Measurements from ENCODE around the gene EDARADD.

The EDARADD gene

GRCh38 chr1:236524142-236524894 lies 130.2 kb downstream of the EDARADD start:
- ChIA-PET POLR2A (no interaction called here), CTCF (no interaction called here)
- TF ChIP-seq, protein P1, sequence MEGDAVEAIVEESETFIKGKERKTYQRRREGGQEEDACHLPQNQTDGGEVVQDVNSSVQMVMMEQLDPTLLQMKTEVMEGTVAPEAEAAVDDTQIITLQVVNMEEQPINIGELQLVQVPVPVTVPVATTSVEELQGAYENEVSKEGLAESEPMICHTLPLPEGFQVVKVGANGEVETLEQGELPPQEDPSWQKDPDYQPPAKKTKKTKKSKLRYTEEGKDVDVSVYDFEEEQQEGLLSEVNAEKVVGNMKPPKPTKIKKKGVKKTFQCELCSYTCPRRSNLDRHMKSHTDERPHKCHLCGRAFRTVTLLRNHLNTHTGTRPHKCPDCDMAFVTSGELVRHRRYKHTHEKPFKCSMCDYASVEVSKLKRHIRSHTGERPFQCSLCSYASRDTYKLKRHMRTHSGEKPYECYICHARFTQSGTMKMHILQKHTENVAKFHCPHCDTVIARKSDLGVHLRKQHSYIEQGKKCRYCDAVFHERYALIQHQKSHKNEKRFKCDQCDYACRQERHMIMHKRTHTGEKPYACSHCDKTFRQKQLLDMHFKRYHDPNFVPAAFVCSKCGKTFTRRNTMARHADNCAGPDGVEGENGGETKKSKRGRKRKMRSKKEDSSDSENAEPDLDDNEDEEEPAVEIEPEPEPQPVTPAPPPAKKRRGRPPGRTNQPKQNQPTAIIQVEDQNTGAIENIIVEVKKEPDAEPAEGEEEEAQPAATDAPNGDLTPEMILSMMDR (IDR thresholded peaks at IDR 0.05; ENCODE audit: control extremely low read depth, extremely low read depth, low read depth, missing control alignments) = no peak
- peak; percentile 81 for DNase-seq (ENCODE audit: extremely low spot score)

DNA sequence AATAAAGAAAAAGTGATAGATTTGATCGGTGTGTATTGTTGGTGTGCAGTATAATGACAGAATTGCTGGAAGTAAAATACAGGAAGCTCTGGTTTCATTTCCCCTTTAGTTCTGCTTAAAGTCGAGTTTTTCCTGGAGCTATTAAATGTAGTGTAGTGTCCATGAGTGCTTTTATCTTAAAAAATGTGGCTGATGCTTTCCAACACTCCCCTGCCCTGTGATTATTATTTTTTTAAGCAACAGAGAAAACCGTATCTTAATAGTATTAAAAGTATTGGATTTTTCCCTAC lies 130.8 kb downstream of the EDARADD start:
- CTCF ChIA-PET = interaction anchor here (2.6 kb wide), 1 partner anchor 11 kb away, joined by 7 read pairs; no protein-coding TSS in a partner anchor
- no peak for DNase-seq (ENCODE audit: extremely low spot score)
- TF ChIP-seq, protein P1 (IDR thresholded peaks at IDR 0.05; ENCODE audit: control extremely low read depth, extremely low read depth, low read depth, missing control alignments) = no peak
- POLR2A ChIA-PET = no interaction called here

GRCh38 chr1:236526079-236526478 lies 132.0 kb downstream of the EDARADD start:
- CTCF ChIA-PET = interaction anchor here (1.1 to 2.6 kb wide), 2 partner anchors 9 kb away, joined by 4 to 7 read pairs; no protein-coding TSS in a partner anchor
- TF ChIP-seq, protein P1 (IDR thresholded peaks at IDR 0.05; ENCODE audit: control extremely low read depth, extremely low read depth, low read depth, missing control alignments) = no peak
- POLR2A ChIA-PET = no interaction called here
- DNase-seq (ENCODE audit: extremely low spot score) = no peak

GRCh38 chr1:236530286-236530685 lies 136.2 kb downstream of the EDARADD start:
- ChIA-PET CTCF (interaction anchor here (0.8 kb wide), 1 partner anchor 9 kb away, joined by 3 read pairs; no protein-coding TSS in a partner anchor), POLR2A (no interaction called here)
- no peak for DNase-seq (ENCODE audit: extremely low spot score)
- TF ChIP-seq, protein P1 (IDR thresholded peaks at IDR 0.05; ENCODE audit: control extremely low read depth, extremely low read depth, low read depth, missing control alignments) = no peak

DNA sequence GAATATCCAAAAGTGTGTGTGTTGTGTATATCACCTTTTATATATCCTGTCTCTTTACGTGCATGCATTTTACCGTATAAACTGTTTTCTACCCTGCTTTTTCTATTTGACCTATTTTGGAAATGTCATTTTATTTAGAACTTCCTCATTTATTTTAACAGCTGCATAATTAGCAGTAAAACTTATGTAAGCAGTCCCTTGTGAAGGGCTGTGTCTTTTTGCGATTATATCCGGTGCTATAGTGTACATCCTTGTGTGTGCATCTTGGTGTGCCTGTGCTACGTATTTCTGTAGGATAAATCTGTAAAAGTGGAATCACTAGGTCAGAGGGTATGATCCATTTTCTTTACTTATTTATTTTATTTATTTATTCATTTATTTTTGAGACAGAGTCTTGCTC lies 136.9 kb downstream of the EDARADD start:
- TF ChIP-seq, protein P1 (IDR thresholded peaks at IDR 0.05; ENCODE audit: control extremely low read depth, extremely low read depth, low read depth, missing control alignments) = no peak
- POLR2A ChIA-PET = no interaction called here
- CTCF ChIA-PET = no interaction called here
- no peak for DNase-seq (ENCODE audit: extremely low spot score)

GRCh38 chr1:236532850-236533249 lies 138.8 kb downstream of the EDARADD start:
- DNase-seq (ENCODE audit: extremely low spot score) = no peak
- CTCF ChIA-PET = interaction anchor here (1.2 kb wide), 1 partner anchor 8 kb away, joined by 3 read pairs; no protein-coding TSS in a partner anchor
- TF ChIP-seq, protein P1 (IDR thresholded peaks at IDR 0.05; ENCODE audit: control extremely low read depth, extremely low read depth, low read depth, missing control alignments) = no peak
- POLR2A ChIA-PET = no interaction called here
